HG03442 (cell line): ENCODE data around the gene MRRF.

Experiments
- ATAC-seq: cut with Tn5 transposase; IDR thresholded peaks from one replicate; pipeline ENCODE4 v1.9.1; 2021; ENCODE audit warnings: mild to moderate bottlenecking, moderate library complexity; ENCODE audit not compliant: unreplicated experiment

Gene MRRF

DNA sequence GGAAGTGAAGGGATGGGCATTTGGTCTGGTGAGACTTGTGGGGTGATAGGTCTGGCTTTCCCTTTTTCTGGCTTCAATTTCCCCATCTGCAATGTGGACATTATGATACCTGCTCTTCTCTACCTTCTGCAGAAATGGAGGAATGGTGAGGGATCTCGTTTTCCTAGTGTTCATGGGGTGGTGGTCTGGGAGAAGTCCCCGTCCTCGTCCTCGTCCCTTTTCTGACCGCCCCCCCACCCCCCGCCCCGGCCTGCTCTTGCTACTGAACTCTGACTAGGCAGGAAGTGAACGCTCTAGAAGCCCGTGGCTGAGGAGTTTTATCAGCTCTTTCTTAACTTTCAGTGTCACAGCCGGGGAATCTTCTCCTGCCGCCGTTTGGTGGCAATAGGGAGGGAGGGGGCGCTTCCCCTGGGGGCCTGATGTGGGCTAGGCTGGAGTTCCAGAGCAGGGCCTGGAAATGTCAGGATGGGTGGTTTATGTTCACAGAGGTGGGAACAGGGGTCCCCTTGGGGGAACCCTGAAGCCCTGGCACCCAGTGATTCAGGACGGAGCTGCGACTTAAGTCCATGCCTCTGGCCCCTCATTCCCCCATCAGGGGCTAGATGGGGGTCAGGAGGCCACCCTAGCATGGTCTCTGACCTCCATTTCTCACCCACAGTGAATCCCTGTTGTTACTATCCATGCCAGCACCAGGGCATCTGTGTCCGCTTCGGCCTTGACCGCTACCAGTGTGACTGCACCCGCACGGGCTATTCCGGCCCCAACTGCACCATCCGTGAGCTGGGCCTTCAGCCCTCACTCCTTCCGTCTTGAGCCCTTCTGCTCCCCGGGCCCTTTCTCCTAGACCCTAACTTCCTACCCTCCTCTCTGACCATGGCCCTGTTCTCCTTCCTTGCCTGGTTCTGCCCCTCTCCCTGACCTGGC, 112.8 kb downstream of the MRRF start:
- no peak for ATAC-seq

DNA sequence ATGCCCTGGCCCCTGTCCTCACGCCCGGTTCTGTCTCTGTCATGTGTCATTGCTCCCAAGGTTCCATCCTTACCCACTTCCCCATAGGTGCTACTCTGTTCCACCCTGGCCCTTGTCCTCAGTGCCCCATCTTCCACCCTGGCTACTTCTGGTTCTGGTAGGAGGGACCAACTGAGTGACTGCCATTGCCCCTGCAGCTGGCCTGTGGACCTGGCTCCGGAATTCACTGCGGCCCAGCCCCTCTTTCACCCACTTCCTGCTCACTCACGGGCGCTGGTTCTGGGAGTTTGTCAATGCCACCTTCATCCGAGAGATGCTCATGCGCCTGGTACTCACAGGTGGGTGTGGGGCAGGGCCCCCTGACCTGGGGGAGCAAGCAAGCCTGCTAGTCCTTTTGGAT, 113.6 kb downstream of the MRRF start:
- ATAC-seq = no peak

DNA sequence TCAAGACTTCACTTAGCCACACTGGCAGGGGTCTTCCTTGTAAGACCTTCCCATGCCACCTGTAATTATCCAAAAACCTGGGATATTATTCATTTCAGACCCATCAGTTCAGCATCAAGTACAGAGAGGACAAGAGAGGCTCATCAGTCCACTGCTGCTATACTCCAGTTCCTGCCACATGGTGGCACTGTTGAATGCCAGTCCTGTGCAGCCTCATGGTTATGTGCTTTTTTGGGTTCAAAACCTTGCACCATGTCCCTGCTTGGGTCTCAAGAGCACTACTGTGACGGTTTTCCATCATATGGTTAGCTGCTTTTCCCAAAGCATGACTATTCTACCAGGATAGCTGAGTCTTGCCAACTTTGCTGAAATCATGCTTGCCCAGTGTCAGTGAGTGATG, 114.7 kb downstream of the MRRF start:
- no peak for ATAC-seq

DNA sequence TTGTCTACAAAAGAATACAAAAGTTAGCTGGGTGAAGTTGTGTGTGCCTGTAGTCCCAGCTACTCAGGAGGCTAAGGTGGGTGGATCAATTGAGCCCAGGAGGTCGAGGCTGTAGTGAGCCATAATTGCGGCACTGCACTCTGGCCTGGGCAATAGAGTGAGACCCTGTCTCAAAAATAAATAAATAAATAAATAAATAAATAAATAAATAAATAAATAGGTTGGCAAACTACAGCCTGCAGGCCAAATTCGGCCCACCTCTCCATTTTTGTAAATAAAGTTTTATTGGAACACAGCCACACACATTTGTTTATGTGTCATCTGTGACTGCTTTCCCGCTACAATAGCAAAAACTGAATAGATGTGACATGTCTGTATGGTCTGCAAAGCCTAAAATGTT, 115.6 kb downstream of the MRRF start:
- no peak for ATAC-seq
